ENCODE results near the gene VDR. TPM values are rescaled to one million over a fixed set of nuclear protein-coding genes. Genes with fewer than 3 reads are reported as not detected.

The VDR gene
- polyA plus RNA-seq, 1 donor from 2014 or later: not detected

DNA sequence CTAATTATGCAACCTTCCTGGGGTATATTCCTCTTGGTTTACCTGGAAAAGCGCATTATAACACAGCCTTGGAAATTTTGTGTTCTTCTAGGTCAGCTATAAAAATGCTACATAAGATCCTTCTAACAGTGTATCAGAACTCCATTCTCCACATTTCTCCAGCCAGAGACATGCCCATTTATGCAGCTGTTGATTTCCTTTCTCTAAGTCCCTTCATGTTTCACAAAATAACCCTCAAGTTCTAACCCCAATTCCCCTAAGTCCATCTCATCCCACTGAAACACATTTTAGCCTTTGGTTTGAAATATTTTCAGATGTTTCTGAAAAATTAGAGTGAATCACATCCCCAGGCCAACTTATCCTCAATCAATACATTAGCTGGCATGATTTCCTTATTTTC is 64.2 kb downstream of the VDR start:
- Histone ChIP-seq H3F3A (ENCODE audit: insufficient read depth, low read length, poor library complexity, severe bottlenecking) (no peaks in the 10 kb centered on the region), H3K4me3 (ENCODE audit: low read length) (no peak overlapping the region), H3K9me2 (ENCODE audit: insufficient read depth, low read length) (no peaks in the 10 kb centered on the region), H2AFZ (ENCODE audit: low read depth, low read length) (no peak overlapping the region), H3K9ac (ENCODE audit: low read length) (no peak overlapping the region), H3K27me3 (ENCODE audit: insufficient read depth, low read depth, low read length) (no peaks in the 10 kb centered on the region), H3K9me3 (ENCODE audit: low read length) (no peaks in the 10 kb centered on the region), H3K36me3 (ENCODE audit: insufficient read depth, low read length) (no peaks in the 10 kb centered on the region), H3K4me2 (ENCODE audit: low read length) (no peak overlapping the region), H3K27ac (ENCODE audit: low read length) (no peak overlapping the region), H4K20me1 (ENCODE audit: insufficient read depth) (no peaks in the 10 kb centered on the region), H3K79me2 (replicated peaks; ENCODE audit: insufficient read depth, low read length) (no peaks in the 10 kb centered on the region)
- TF ChIP-seq TAF1 (IDR thresholded peaks at IDR 0.05; ENCODE audit: low read depth) (no peak), POLR2AphosphoS5 (IDR thresholded peaks at IDR 0.05) (no peak), EZH2 (IDR thresholded peaks at IDR 0.05; ENCODE audit: borderline replicate concordance, insufficient read depth, low read length, poor library complexity, severe bottlenecking) (no peak), MXI1 (conservative IDR thresholded peaks at IDR 0.05; ENCODE audit: poor library complexity, severe bottlenecking) (no peak), SMC3 (conservative IDR thresholded peaks at IDR 0.05; ENCODE audit: poor library complexity) (no peak), RAD21 (conservative IDR thresholded peaks at IDR 0.05) (no peak), EP300 (conservative IDR thresholded peaks at IDR 0.05; ENCODE audit: poor library complexity, severe bottlenecking) (no peak)
- TF ChIP-seq, protein P1, sequence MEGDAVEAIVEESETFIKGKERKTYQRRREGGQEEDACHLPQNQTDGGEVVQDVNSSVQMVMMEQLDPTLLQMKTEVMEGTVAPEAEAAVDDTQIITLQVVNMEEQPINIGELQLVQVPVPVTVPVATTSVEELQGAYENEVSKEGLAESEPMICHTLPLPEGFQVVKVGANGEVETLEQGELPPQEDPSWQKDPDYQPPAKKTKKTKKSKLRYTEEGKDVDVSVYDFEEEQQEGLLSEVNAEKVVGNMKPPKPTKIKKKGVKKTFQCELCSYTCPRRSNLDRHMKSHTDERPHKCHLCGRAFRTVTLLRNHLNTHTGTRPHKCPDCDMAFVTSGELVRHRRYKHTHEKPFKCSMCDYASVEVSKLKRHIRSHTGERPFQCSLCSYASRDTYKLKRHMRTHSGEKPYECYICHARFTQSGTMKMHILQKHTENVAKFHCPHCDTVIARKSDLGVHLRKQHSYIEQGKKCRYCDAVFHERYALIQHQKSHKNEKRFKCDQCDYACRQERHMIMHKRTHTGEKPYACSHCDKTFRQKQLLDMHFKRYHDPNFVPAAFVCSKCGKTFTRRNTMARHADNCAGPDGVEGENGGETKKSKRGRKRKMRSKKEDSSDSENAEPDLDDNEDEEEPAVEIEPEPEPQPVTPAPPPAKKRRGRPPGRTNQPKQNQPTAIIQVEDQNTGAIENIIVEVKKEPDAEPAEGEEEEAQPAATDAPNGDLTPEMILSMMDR (IDR thresholded peaks at IDR 0.05; ENCODE audit: poor library complexity, severe bottlenecking): no peak
- TF ChIP-seq, protein P2, sequence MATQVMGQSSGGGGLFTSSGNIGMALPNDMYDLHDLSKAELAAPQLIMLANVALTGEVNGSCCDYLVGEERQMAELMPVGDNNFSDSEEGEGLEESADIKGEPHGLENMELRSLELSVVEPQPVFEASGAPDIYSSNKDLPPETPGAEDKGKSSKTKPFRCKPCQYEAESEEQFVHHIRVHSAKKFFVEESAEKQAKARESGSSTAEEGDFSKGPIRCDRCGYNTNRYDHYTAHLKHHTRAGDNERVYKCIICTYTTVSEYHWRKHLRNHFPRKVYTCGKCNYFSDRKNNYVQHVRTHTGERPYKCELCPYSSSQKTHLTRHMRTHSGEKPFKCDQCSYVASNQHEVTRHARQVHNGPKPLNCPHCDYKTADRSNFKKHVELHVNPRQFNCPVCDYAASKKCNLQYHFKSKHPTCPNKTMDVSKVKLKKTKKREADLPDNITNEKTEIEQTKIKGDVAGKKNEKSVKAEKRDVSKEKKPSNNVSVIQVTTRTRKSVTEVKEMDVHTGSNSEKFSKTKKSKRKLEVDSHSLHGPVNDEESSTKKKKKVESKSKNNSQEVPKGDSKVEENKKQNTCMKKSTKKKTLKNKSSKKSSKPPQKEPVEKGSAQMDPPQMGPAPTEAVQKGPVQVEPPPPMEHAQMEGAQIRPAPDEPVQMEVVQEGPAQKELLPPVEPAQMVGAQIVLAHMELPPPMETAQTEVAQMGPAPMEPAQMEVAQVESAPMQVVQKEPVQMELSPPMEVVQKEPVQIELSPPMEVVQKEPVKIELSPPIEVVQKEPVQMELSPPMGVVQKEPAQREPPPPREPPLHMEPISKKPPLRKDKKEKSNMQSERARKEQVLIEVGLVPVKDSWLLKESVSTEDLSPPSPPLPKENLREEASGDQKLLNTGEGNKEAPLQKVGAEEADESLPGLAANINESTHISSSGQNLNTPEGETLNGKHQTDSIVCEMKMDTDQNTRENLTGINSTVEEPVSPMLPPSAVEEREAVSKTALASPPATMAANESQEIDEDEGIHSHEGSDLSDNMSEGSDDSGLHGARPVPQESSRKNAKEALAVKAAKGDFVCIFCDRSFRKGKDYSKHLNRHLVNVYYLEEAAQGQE (IDR thresholded peaks at IDR 0.05; ENCODE audit: borderline replicate concordance): no peak

DNA sequence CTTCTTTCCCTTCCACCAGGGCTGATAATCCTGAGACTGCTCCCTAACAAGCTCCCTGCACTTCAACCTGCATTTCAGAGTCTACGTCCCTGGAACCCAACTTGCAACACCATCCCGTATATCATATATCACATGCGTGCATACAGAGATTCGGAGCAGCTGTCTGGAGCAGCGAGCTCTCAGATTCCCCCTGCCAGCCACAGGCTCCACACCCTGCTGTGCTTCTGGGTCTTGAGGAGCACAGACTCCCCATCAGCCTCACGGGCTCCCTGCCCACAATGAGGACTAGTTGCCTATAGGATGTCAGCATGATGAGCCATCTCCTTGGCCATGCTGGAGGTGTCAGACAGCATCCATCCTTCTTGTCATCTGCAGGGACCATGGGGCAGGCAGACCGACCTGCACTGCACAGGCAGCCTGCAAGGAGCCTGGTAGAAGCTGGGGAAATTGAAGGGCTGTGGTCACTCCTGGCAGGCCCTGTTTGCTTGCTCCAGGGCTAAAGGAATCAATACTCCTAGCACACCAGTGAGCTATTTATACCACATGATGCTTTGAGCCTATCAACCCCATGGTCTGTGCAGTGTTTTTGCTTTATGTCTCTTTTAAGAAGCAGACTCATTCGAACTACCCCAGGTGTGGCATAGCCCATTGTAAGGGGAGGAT is 65.4 kb downstream of the VDR start:
- Histone ChIP-seq H3F3A (ENCODE audit: insufficient read depth, low read length, poor library complexity, severe bottlenecking) (no peaks in the 10 kb centered on the region), H3K4me3 (ENCODE audit: low read length) (no peak overlapping the region), H3K9me3 (ENCODE audit: low read length) (no peaks in the 10 kb centered on the region), H3K27me3 (ENCODE audit: insufficient read depth, low read depth, low read length) (no peaks in the 10 kb centered on the region), H3K27ac (ENCODE audit: low read length) (no peak overlapping the region), H3K36me3 (ENCODE audit: insufficient read depth, low read length) (no peaks in the 10 kb centered on the region), H3K4me2 (ENCODE audit: low read length) (no peak overlapping the region), H3K79me2 (replicated peaks; ENCODE audit: insufficient read depth, low read length) (no peaks in the 10 kb centered on the region), H2AFZ (ENCODE audit: low read depth, low read length) (no peak overlapping the region), H3K9ac (ENCODE audit: low read length) (no peak overlapping the region), H4K20me1 (ENCODE audit: insufficient read depth) (no peaks in the 10 kb centered on the region), H3K9me2 (ENCODE audit: insufficient read depth, low read length) (no peaks in the 10 kb centered on the region)
- TF ChIP-seq, protein P1 (IDR thresholded peaks at IDR 0.05; ENCODE audit: poor library complexity, severe bottlenecking): no peak
- no peak for TF ChIP-seq TAF1 (IDR thresholded peaks at IDR 0.05; ENCODE audit: low read depth)
- TF ChIP-seq POLR2AphosphoS5 (IDR thresholded peaks at IDR 0.05): no peak
- TF ChIP-seq EP300 (conservative IDR thresholded peaks at IDR 0.05; ENCODE audit: poor library complexity, severe bottlenecking): no peak
- TF ChIP-seq EZH2 (IDR thresholded peaks at IDR 0.05; ENCODE audit: borderline replicate concordance, insufficient read depth, low read length, poor library complexity, severe bottlenecking): no peak
- no peak for TF ChIP-seq SMC3 (conservative IDR thresholded peaks at IDR 0.05; ENCODE audit: poor library complexity)
- no peak for TF ChIP-seq RAD21 (conservative IDR thresholded peaks at IDR 0.05)
- TF ChIP-seq, protein P2 (IDR thresholded peaks at IDR 0.05; ENCODE audit: borderline replicate concordance): no peak
- no peak for TF ChIP-seq MXI1 (conservative IDR thresholded peaks at IDR 0.05; ENCODE audit: poor library complexity, severe bottlenecking)
